Breast epithelium (tissue), 4 donors: ENCODE measurements around the gene ACER1. TPM values are rescaled to one million over a fixed set of nuclear protein-coding genes. Genes with fewer than 3 reads are reported as not detected.
A peak's percentile ranks its signal among the peaks of the same experiment; 100 is the strongest.

ENCODE experiments used
- DNase-seq, 2 donors: peaks; one replicate each; pipeline ENCODE4 v3.0.0-alpha.2; 2019; ENCODE audit warnings: low spot score in 2 of 2
- H3K27ac ChIP-seq, 2 donors: fragments of 200-600 bp; sonication (generic) in 1 of 2; one replicate each; pipeline ENCODE4 v1.5.1; 2016 to 2019; ENCODE audit warnings: mild to moderate bottlenecking in 1 of 2
- H3K27me3 ChIP-seq, 2 donors: fragments of 200-600 bp; sonication (generic) in 1 of 2; one replicate each; pipeline versions ENCODE4 v1.5.1 to v1.6.0; 2017 to 2019; ENCODE audit warnings: control low read depth in 1 of 2, mild to moderate bottlenecking in 1 of 2
- H3K36me3 ChIP-seq: fragments of 200-600 bp; one replicate; pipeline ENCODE4 v1.5.1; 2019
- H3K4me1 ChIP-seq, 2 donors: fragments of 200-600 bp; sonication (generic); one replicate each; pipeline ENCODE4 v1.5.1; 2016 to 2019; ENCODE audit warnings: control low read depth in 1 of 2
- H3K4me3 ChIP-seq, 3 donors: fragments of 200-600 bp; sonication (generic); 1 replicate in 2 of 3; 2 replicates in 1 of 3; pipeline ENCODE4 v1.5.1; 2016 to 2019; ENCODE audit warnings: mild to moderate bottlenecking in 3 of 3, moderate library complexity in 2 of 3
- H3K9me3 ChIP-seq, 2 donors: fragments of 200-600 bp; sonication (generic) in 1 of 2; one replicate each; pipeline ENCODE4 v1.5.1; 2016 to 2019; ENCODE audit warnings: control low read depth in 1 of 2
- CTCF ChIP-seq, 3 donors: fragments of 450-650 bp; IDR thresholded peaks; one replicate each; pipeline ENCODE4 v1.5.1; 2016 to 2017; ENCODE audit warnings: antibody characterized with exemption in 3 of 3, mild to moderate bottlenecking in 3 of 3, moderate library complexity in 3 of 3
- POLR2A ChIP-seq: fragments of 450-650 bp; IDR thresholded peaks from one replicate; pipeline ENCODE4 v1.6.1; 2016; ENCODE audit warnings: antibody characterized with exemption, mild to moderate bottlenecking, moderate library complexity
- POLR2AphosphoS5 ChIP-seq, 3 donors: sonication (generic); formaldehyde crosslinking; IDR thresholded peaks; one replicate each; pipeline ENCODE4 v1.6.1; 2017; ENCODE audit warnings: antibody characterized with exemption in 3 of 3
- intact Hi-C: fragments of 100-400 bp; cut with DNase I; formaldehyde crosslinking; loops from one replicate; pipeline ENCODE4 v1.15.1; 2023; ENCODE audit warnings: low total_unique reads
- total RNA-seq, 3 donors: library from RNA; depleted of rRNA; stranded (reverse); fragments of >200 nt; gene quantifications; one replicate each; pipeline ENCODE4 v1.1.0, GENCODE V29; 2016

Gene ACER1
- total RNA-seq, 3 donors from 2014 or later, result 0.33 TPM; not detected in 2

GRCh38 chr19:6374711-6375410 lies 41.4 kb upstream of the ACER1 start:
- intact Hi-C loops, result no loop called here
- Histone ChIP-seq H3K4me1 (peaks cover 0 to 6% of the 10 kb centered on the region in 2 donors), H3K27ac (peak overlapping the region in 1 of 2 donors; percentile 98), H3K9me3 (no peaks in the 10 kb centered on the region), H3K36me3 (peaks cover 3% of the 10 kb centered on the region), H3K4me3 (peak overlapping the region in 1 of 3 donors; percentile 86), H3K27me3 (no peaks in the 10 kb centered on the region)
- DNase-seq, result no peak
- TF ChIP-seq POLR2AphosphoS5 (IDR thresholded peaks at IDR 0.05), result no peak
- no peak for TF ChIP-seq POLR2A
- TF ChIP-seq CTCF (IDR thresholded peaks at IDR 0.05), result no peak

- no peak for TF ChIP-seq POLR2A
- no peak for TF ChIP-seq CTCF (IDR thresholded peaks at IDR 0.05)
- intact Hi-C loops, result no loop called here
Measured at GRCh38 chr19:6374161-6374709, 40.8 kb upstream of the ACER1 start.

GRCh38 chr19:6373813-6374108 lies 40.3 kb upstream of the ACER1 start:
- Histone ChIP-seq H3K36me3 (no peaks in the 10 kb centered on the region), H3K27ac (peak overlapping the region; percentile 96 to 98), H3K27me3 (no peaks in the 10 kb centered on the region), H3K4me1 (peaks cover 0 to 6% of the 10 kb centered on the region in 2 donors), H3K9me3 (no peaks in the 10 kb centered on the region), H3K4me3 (peak overlapping the region; percentile 71 to 86 (median 84))
- intact Hi-C loops, result no loop called here
- peak in 1 of 2 donors; percentile 37 for DNase-seq
- TF ChIP-seq CTCF (IDR thresholded peaks at IDR 0.05) (no peak), POLR2AphosphoS5 (IDR thresholded peaks at IDR 0.05) (no peak), POLR2A (no peak)

More at GRCh38 chr19:6374161-6374709, 40.8 kb upstream of the ACER1 start:
- no peak for DNase-seq
- H3K27ac ChIP-seq, result peak overlapping the region; percentile 96 to 98
- no peaks in the 10 kb centered on the region for H3K27me3 ChIP-seq
- peaks cover 0 to 6% of the 10 kb centered on the region in 2 donors for H3K4me1 ChIP-seq
- H3K4me3 ChIP-seq, result peak overlapping the region in 2 of 3 donors; percentile 84 to 86
- H3K9me3 ChIP-seq, result no peaks in the 10 kb centered on the region
- no peaks in the 10 kb centered on the region for H3K36me3 ChIP-seq

GRCh38 chr19:6373096-6373812 lies 39.8 kb upstream of the ACER1 start:
- peaks cover 0 to 6% of the 10 kb centered on the region in 2 donors for H3K4me1 ChIP-seq
- H3K9me3 ChIP-seq, result no peaks in the 10 kb centered on the region
- DNase-seq, result peak; percentile 98 to 99
- TF ChIP-seq POLR2AphosphoS5 (IDR thresholded peaks at IDR 0.05) (no peak), POLR2A (no peak), CTCF (IDR thresholded peaks at IDR 0.05) (no peak)
- peak overlapping the region; percentile 96 to 98 for H3K27ac ChIP-seq
- no peaks in the 10 kb centered on the region for H3K27me3 ChIP-seq
- H3K36me3 ChIP-seq, result no peaks in the 10 kb centered on the region
- H3K4me3 ChIP-seq, result peak overlapping the region; percentile 71 to 86 (median 84)
- intact Hi-C loops, result no loop called here

GRCh38 chr19:6372594-6373095 lies 39.2 kb upstream of the ACER1 start, which contains the start of gene ALKBH7:
TSS of gene ALKBH7 (plus strand) at chr19:6372794. CDS start at chr19:6372821, 27 bp downstream.
- TF ChIP-seq CTCF (IDR thresholded peaks at IDR 0.05), result peak in 1 of 3 donors; percentile 16
- peak; percentile 50 to 74 (median 63) for TF ChIP-seq POLR2AphosphoS5 (IDR thresholded peaks at IDR 0.05)
- no peak for TF ChIP-seq POLR2A
- H3K4me1 ChIP-seq, result peaks cover 0 to 6% of the 10 kb centered on the region in 2 donors
- no peaks in the 10 kb centered on the region for H3K9me3 ChIP-seq
- H3K27ac ChIP-seq, result peak within 1 kb of the TSS; percentile 96 to 98
- H3K27me3 ChIP-seq, result no peaks in the 10 kb centered on the region
- peak within 1 kb of the TSS; percentile 71 to 86 (median 84) for H3K4me3 ChIP-seq
- DNase-seq, result peak; percentile 98 to 100
- intact Hi-C loops, result no loop called here
- no peaks in the 10 kb centered on the region for H3K36me3 ChIP-seq
